HEK293 (cell line): ENCODE data around the gene DAP.
"Not testable (repeated sequence)": the region's sequence is repeated elsewhere in the genome, so short reads cannot be mapped to it uniquely, and the experiment has no call there.

Experiments used
- CTCF ChIA-PET: fragments of 350-600 bp; formaldehyde crosslinking; extraction: SDS; loops from one replicate; lab custom pipeline; 2021; ENCODE audit warnings: antibody characterized with exemption; lab: Yijun Ruan, JAX
- POLR2A ChIA-PET: fragments of 300-600 bp; formaldehyde crosslinking; extraction: SDS; loops from one replicate; lab custom pipeline; 2020; ENCODE audit warnings: antibody characterized with exemption, inconsistent platforms; lab: Yijun Ruan, JAX
- H3K27ac ChIP-seq: fragments of 200-500 bp; sonication (Bioruptor generic); 2 replicates; pipeline ENCODE4 v1.5.1; 2014; ENCODE audit warnings: low read depth, low read length, control low read depth, inconsistent platforms; ENCODE audit errors: extremely low read depth
- H3K36me3 ChIP-seq, 2 experiments: fragments of 200-500 bp in 1 of 2; sonication (Bioruptor generic) in 1 of 2; 1 replicate in 1 of 2; 2 replicates in 1 of 2; pipeline ENCODE4 v1.5.1; 2014 to 2017; ENCODE audit warnings: inconsistent platforms in 2 of 2, low read length in 2 of 2; ENCODE audit not compliant: control insufficient read depth in 2 of 2, insufficient read depth in 1 of 2
- H3K4me1 ChIP-seq: fragments of 200-500 bp; sonication (Bioruptor generic); 2 replicates; pipeline ENCODE4 v1.5.1; 2014; ENCODE audit warnings: mild to moderate bottlenecking, low read length, inconsistent platforms; ENCODE audit not compliant: control insufficient read depth, insufficient read depth
- H3K4me3 ChIP-seq: 2 replicates; pipeline ENCODE4 v1.5.1; 2011; ENCODE audit warnings: low read depth, mild to moderate bottlenecking, control low read depth, low read length, moderate library complexity
- H3K9me3 ChIP-seq: fragments of 200-500 bp; sonication (Bioruptor generic); 2 replicates; pipeline ENCODE4 v1.5.1; 2014; ENCODE audit warnings: low read depth, low read length, inconsistent platforms; ENCODE audit not compliant: control insufficient read depth, insufficient read depth
- GLIS1 ChIP-seq: fragments of 450-650 bp; formaldehyde crosslinking; IDR thresholded peaks from 2 replicates; pipeline ENCODE4 v1.5.1; 2016; ENCODE audit warnings: missing biosample characterization, missing genetic modification characterization
- KLF1 ChIP-seq: fragments of 450-650 bp; formaldehyde crosslinking; IDR thresholded peaks from 2 replicates; pipeline ENCODE4 v1.5.1; 2016; ENCODE audit warnings: missing biosample characterization, missing genetic modification characterization
- SCRT1 ChIP-seq: fragments of 450-650 bp; formaldehyde crosslinking; IDR thresholded peaks from 2 replicates; pipeline ENCODE4 v1.5.1; 2016; ENCODE audit warnings: missing biosample characterization, missing genetic modification characterization, borderline replicate concordance
- WT1 ChIP-seq: fragments of 450-650 bp; formaldehyde crosslinking; IDR thresholded peaks from 2 replicates; pipeline ENCODE4 v1.5.1; 2016; ENCODE audit warnings: missing biosample characterization, missing genetic modification characterization
- ZBTB11 ChIP-seq: fragments of 450-650 bp; formaldehyde crosslinking; conservative IDR thresholded peaks from 2 replicates; pipeline ENCODE4 v1.5.1; 2016; ENCODE audit warnings: low read depth, missing biosample characterization, missing genetic modification characterization
- ZNF175 ChIP-seq: fragments of 450-650 bp; formaldehyde crosslinking; IDR thresholded peaks from 2 replicates; pipeline ENCODE4 v1.5.1; 2016; ENCODE audit warnings: missing biosample characterization, missing genetic modification characterization
- ZNF184 ChIP-seq: fragments of 450-650 bp; IDR thresholded peaks from 2 replicates; pipeline ENCODE4 v1.5.1; 2018; ENCODE audit warnings: missing biosample characterization, mild to moderate bottlenecking, missing genetic modification characterization
- ZNF341 ChIP-seq: fragments of 450-650 bp; formaldehyde crosslinking; IDR thresholded peaks from 2 replicates; pipeline ENCODE4; 2016; ENCODE audit warnings: low read depth, missing biosample characterization, missing genetic modification characterization
- ZNF394 ChIP-seq: fragments of 450-650 bp; formaldehyde crosslinking; IDR thresholded peaks from 2 replicates; pipeline ENCODE4 v1.5.1; 2016; ENCODE audit warnings: missing biosample characterization, missing genetic modification characterization, mild to moderate bottlenecking, moderate library complexity, borderline replicate concordance
- ZNF555 ChIP-seq: fragments of 450-650 bp; formaldehyde crosslinking; conservative IDR thresholded peaks from 2 replicates; pipeline ENCODE4 v1.5.1; 2017; ENCODE audit warnings: missing biosample characterization, mild to moderate bottlenecking, missing genetic modification characterization, inconsistent platforms
- ZNF707 ChIP-seq: fragments of 450-650 bp; formaldehyde crosslinking; IDR thresholded peaks from 2 replicates; pipeline ENCODE4 v1.5.1; 2016; ENCODE audit warnings: missing biosample characterization, missing genetic modification characterization
- ZNF76 ChIP-seq: fragments of 450-650 bp; formaldehyde crosslinking; IDR thresholded peaks from 2 replicates; pipeline ENCODE4; 2016; ENCODE audit warnings: low read depth, missing biosample characterization, missing genetic modification characterization, borderline replicate concordance
- ZNF791 ChIP-seq: fragments of 450-650 bp; formaldehyde crosslinking; IDR thresholded peaks from 2 replicates; pipeline ENCODE4 v1.5.1; 2016; ENCODE audit warnings: missing biosample characterization, missing genetic modification characterization
- ZNF830 ChIP-seq: fragments of 450-650 bp; IDR thresholded peaks from 2 replicates; pipeline ENCODE4 v1.5.0; 2018; ENCODE audit warnings: missing biosample characterization, missing genetic modification characterization, low read depth, mild to moderate bottlenecking, moderate library complexity
- ZSCAN4 ChIP-seq: fragments of 450-650 bp; formaldehyde crosslinking; IDR thresholded peaks from 2 replicates; pipeline ENCODE4 v1.5.1; 2017; ENCODE audit warnings: missing biosample characterization, missing genetic modification characterization

The DAP gene

GRCh38 chr5:10633271-10634049 is 127.6 kb downstream of the DAP start:
- Histone ChIP-seq H3K36me3 (peaks cover 0 to 3% of the 10 kb centered on the region in 2 experiments; a peak in 1 of 3 replicates), H3K4me1 (no peaks in the 10 kb centered on the region), H3K27ac (no peak overlapping the region), H3K4me3 (no peak overlapping the region), H3K9me3 (no peaks in the 10 kb centered on the region)
- ChIA-PET CTCF (interaction anchor here (2.3 kb wide), 1 partner anchor 181 kb away, joined by 11 read pairs; no protein-coding TSS in a partner anchor), POLR2A (interaction anchor here (0.7 kb wide), 1 partner anchor 157 kb away, joined by 5 read pairs; no protein-coding TSS in a partner anchor)
- TF ChIP-seq ZNF394 (tag by site-specific recombination) (no peak), ZNF175 (tag by site-specific recombination) (no peak), ZNF555 (tag by site-specific recombination) (no peak), ZBTB11 (tag by site-specific recombination) (no peak), WT1 (no peak), ZNF76 (tag by site-specific recombination) (no peak), SCRT1 (tag by site-specific recombination) (no peak), ZNF707 (no peak), ZSCAN4 (tag by site-specific recombination) (no peak), ZNF791 (tag by site-specific recombination) (no peak), ZNF184 (tag by site-specific recombination) (no peak)

GRCh38 chr5:10632110-10632761 is 128.8 kb downstream of the DAP start:
- no peak overlapping the region for H3K4me3 ChIP-seq

GRCh38 chr5:10631316-10631996 is 129.6 kb downstream of the DAP start:
- Histone ChIP-seq H3K4me3 (no peak overlapping the region), H3K9me3 (no peaks in the 10 kb centered on the region), H3K27ac (no peak overlapping the region), H3K4me1 (peaks cover 7% of the 10 kb centered on the region), H3K36me3 (no peaks in the 10 kb centered on the region)
- TF ChIP-seq ZNF830 (tag by site-specific recombination) (no peak), ZNF341 (tag by site-specific recombination) (peak; percentile 33; the same call in 1 of the 2 replicates)
- ChIA-PET CTCF (interaction anchor here (1.2 kb wide), 1 partner anchor 8 kb away, joined by 4 read pairs; no protein-coding TSS in a partner anchor), POLR2A (no interaction called here)

More at GRCh38 chr5:10632110-10632761, 128.8 kb downstream of the DAP start:
- H3K27ac ChIP-seq: no peak overlapping the region
- ChIA-PET POLR2A (interaction anchor here (0.7 kb wide), 1 partner anchor 29 kb away, joined by 4 read pairs; no protein-coding TSS in a partner anchor), CTCF (interaction anchor here (1.2 to 2.3 kb wide), 2 partner anchors 9 to 180 kb away, joined by 4 to 11 read pairs; no protein-coding TSS in a partner anchor)
- TF ChIP-seq GLIS1 (tag by site-specific recombination) (0 out of 2 replicates have a peak, but pooled peaks have one; percentile 27), KLF1 (tag by site-specific recombination) (no peak)
- TF ChIP-seq, all 188 proteins: peak for 1
- peaks cover 2% of the 10 kb centered on the region; the same call in 1 of the 2 replicates for H3K4me1 ChIP-seq
- H3K9me3 ChIP-seq: no peaks in the 10 kb centered on the region
- no peaks in the 10 kb centered on the region for H3K36me3 ChIP-seq

- POLR2A ChIA-PET, H3K27ac ChIP-seq, H3K4me3 ChIP-seq, H3K9me3 ChIP-seq, H3K4me1 ChIP-seq, H3K36me3 ChIP-seq: not testable (repeated sequence)
- CTCF ChIA-PET: interaction anchor here (1.2 kb wide), 1 partner anchor 7 kb away, joined by 4 read pairs; no protein-coding TSS in a partner anchor
These were observed 130.3 kb downstream of the DAP start for GRCh38 chr5:10630744-10631143.
